ENCODE measurements around the gene TENT4A. TPM values are rescaled to one million over a fixed set of nuclear protein-coding genes. Genes with fewer than 3 reads are reported as not detected.

TENT4A gene
- total and polyA plus RNA-seq, 2 of the 13 experiments (the other 11 are each of a cell fraction or from before 2014, with no cell fraction given): 6.3 to 13.3 TPM

DNA sequence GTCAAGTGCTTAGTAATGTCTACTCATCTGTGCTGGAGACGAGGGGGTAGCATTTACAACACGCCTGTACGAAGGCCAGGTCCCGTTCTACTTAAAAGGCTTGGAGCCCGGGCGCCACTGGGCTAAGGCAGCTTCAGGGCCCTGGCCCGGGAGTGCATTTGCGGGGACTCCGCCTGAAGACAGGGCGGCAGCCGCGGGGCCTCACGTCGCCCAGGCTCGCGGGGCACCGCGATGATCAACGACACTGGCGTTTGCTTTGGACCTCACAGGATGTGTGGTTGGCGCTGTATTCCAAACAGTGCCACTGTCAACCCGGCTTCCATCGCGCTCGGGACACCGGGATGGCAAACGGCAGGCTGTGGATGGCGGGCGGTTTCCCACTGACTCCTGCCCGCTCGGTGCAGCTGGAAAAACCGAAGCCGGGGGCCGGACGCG is 1.1 kb upstream of the TENT4A start (continued):
- TF ChIP-seq, protein P1, sequence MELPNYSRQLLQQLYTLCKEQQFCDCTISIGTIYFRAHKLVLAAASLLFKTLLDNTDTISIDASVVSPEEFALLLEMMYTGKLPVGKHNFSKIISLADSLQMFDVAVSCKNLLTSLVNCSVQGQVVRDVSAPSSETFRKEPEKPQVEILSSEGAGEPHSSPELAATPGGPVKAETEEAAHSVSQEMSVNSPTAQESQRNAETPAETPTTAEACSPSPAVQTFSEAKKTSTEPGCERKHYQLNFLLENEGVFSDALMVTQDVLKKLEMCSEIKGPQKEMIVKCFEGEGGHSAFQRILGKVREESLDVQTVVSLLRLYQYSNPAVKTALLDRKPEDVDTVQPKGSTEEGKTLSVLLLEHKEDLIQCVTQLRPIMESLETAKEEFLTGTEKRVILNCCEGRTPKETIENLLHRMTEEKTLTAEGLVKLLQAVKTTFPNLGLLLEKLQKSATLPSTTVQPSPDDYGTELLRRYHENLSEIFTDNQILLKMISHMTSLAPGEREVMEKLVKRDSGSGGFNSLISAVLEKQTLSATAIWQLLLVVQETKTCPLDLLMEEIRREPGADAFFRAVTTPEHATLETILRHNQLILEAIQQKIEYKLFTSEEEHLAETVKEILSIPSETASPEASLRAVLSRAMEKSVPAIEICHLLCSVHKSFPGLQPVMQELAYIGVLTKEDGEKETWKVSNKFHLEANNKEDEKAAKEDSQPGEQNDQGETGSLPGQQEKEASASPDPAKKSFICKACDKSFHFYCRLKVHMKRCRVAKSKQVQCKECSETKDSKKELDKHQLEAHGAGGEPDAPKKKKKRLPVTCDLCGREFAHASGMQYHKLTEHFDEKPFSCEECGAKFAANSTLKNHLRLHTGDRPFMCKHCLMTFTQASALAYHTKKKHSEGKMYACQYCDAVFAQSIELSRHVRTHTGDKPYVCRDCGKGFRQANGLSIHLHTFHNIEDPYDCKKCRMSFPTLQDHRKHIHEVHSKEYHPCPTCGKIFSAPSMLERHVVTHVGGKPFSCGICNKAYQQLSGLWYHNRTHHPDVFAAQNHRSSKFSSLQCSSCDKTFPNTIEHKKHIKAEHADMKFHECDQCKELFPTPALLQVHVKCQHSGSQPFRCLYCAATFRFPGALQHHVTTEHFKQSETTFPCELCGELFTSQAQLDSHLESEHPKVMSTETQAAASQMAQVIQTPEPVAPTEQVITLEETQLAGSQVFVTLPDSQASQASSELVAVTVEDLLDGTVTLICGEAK (IDR thresholded peaks at IDR 0.05): no peak
- TF ChIP-seq, protein P1 (CRISPR knock-in tag; IDR thresholded peaks at IDR 0.05): 0 out of 2 replicates have a peak, but pooled peaks have one; percentile 17
- TF ChIP-seq, protein P2, sequence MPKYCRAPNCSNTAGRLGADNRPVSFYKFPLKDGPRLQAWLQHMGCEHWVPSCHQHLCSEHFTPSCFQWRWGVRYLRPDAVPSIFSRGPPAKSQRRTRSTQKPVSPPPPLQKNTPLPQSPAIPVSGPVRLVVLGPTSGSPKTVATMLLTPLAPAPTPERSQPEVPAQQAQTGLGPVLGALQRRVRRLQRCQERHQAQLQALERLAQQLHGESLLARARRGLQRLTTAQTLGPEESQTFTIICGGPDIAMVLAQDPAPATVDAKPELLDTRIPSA (CRISPR knock-in tag; IDR thresholded peaks at IDR 0.05; ENCODE audit: borderline replicate concordance): no peak
- TF ChIP-seq PRDM10 (CRISPR knock-in tag; IDR thresholded peaks at IDR 0.05; ENCODE audit: low read depth) (no peak), ZNF773 (CRISPR knock-in tag; IDR thresholded peaks at IDR 0.05; ENCODE audit: borderline replicate concordance) (no peak), ZSCAN22 (CRISPR knock-in tag; IDR thresholded peaks at IDR 0.05) (0 out of 2 replicates have a peak, but pooled peaks have one; percentile 48), ZNF589 (CRISPR knock-in tag; conservative IDR thresholded peaks at IDR 0.05) (no peak), ZKSCAN8 (CRISPR knock-in tag; IDR thresholded peaks at IDR 0.05; ENCODE audit: borderline replicate concordance) (no peak), DNMT1 (CRISPR knock-in tag; IDR thresholded peaks at IDR 0.05) (no peak), RBM39 (IDR thresholded peaks at IDR 0.05; ENCODE audit: low read depth, low read length, poor library complexity, severe bottlenecking) (no peak), ZNF598 (CRISPR knock-in tag; IDR thresholded peaks at IDR 0.05; ENCODE audit: borderline replicate concordance) (peak; percentile 72; the same call in 1 of the 2 replicates), ZNF652 (CRISPR knock-in tag; IDR thresholded peaks at IDR 0.05; ENCODE audit: borderline replicate concordance, low read depth) (no peak), ZNF709 (CRISPR knock-in tag; IDR thresholded peaks at IDR 0.05) (no peak), CHD2 (IDR thresholded peaks at IDR 0.05; ENCODE audit: low read depth, low read length) (peak; percentile 47; the same call in 1 of the 2 replicates)

Measured in HepG2 (cell line).